ENCODE measurements around the gene FOLR2. TPM values are rescaled to one million over a fixed set of nuclear protein-coding genes. Genes with fewer than 3 reads are reported as not detected.

Gene FOLR2
- total RNA-seq, 1 experiment from 2014 or later, result not detected

DNA sequence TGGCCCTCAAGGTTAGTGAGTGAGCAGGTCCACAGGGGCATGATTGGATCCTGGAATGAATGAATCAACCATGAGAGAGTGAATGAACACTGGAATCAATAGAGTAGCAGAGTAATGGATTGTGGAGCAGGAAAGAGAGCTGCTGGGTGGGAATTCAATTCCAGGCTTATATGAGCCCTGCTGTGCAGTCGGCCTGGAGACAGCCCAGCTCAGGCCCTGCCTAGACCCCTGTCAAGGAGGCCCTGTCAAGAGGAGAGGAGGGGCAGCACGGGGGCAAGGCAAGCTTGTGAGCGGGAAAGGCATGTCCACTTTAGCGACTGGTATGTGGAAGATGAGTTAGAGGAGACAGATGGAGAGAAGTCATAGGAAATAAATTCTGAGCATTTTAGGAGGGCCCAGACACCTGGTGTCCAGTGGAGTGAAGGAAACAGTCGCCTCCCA lies 25.9 kb upstream of the FOLR2 start:
- Histone ChIP-seq H3K36me3 (ENCODE audit: control insufficient read depth in 1 of 2, insufficient read depth in 2 of 2, low read length in 2 of 2) (no peaks in the 10 kb centered on the region), H3K4me1 (ENCODE audit: control insufficient read depth in 1 of 2, insufficient read depth in 2 of 2, low read length in 2 of 2) (peaks cover 13 to 20% of the 10 kb centered on the region in 2 experiments), H3K27ac (ENCODE audit: low read depth, low read length) (no peak overlapping the region), H3K4me3 (replicated peaks in 1 of 2; ENCODE audit: low read depth in 1 of 2, low read length in 2 of 2) (no peak overlapping the region), H3K27me3 (ENCODE audit: insufficient read depth, low read length) (no peaks in the 10 kb centered on the region), H3K9me2 (ENCODE audit: insufficient read depth) (no peaks in the 10 kb centered on the region), H2AFZ (ENCODE audit: low read depth, low read length, poor library complexity, severe bottlenecking) (no peak overlapping the region), H3K79me2 (ENCODE audit: insufficient read depth, low read length) (no peaks in the 10 kb centered on the region), H3K9me3 (ENCODE audit: control insufficient read depth in 1 of 2, insufficient read depth in 1 of 2, low read depth in 1 of 2, low read length in 2 of 2) (no peaks in the 10 kb centered on the region), H3K9ac (ENCODE audit: low read length) (no peak overlapping the region), H4K20me1 (ENCODE audit: insufficient read depth) (no peaks in the 10 kb centered on the region), H3K4me2 (ENCODE audit: low read length) (no peak overlapping the region)
- POLR2A ChIA-PET, result no interaction called here
- no peak for ATAC-seq
- RAD21 ChIA-PET (ENCODE audit: low non-redundant PET in 1 of 2, low total read pairs in 2 of 2, uncharacterized antibody in 2 of 2, unreplicated experiment in 2 of 2), result no interaction called here
- intact Hi-C loops (cut with micrococcal nuclease), result no loop called here
- CTCF ChIA-PET, result no interaction called here
- DNase-seq (ENCODE audit: low read depth, low spot score), result no peak
- TF ChIP-seq ELF1 (IDR thresholded peaks at IDR 0.05; ENCODE audit: borderline replicate concordance, low read depth), result no peak
- TF ChIP-seq RAD21 (IDR thresholded peaks at IDR 0.05; ENCODE audit: low read depth), result no peak
- TF ChIP-seq, protein P1, sequence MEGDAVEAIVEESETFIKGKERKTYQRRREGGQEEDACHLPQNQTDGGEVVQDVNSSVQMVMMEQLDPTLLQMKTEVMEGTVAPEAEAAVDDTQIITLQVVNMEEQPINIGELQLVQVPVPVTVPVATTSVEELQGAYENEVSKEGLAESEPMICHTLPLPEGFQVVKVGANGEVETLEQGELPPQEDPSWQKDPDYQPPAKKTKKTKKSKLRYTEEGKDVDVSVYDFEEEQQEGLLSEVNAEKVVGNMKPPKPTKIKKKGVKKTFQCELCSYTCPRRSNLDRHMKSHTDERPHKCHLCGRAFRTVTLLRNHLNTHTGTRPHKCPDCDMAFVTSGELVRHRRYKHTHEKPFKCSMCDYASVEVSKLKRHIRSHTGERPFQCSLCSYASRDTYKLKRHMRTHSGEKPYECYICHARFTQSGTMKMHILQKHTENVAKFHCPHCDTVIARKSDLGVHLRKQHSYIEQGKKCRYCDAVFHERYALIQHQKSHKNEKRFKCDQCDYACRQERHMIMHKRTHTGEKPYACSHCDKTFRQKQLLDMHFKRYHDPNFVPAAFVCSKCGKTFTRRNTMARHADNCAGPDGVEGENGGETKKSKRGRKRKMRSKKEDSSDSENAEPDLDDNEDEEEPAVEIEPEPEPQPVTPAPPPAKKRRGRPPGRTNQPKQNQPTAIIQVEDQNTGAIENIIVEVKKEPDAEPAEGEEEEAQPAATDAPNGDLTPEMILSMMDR (IDR thresholded peaks at IDR 0.05 in 2 of 3, conservative IDR thresholded peaks at IDR 0.05 in 1 of 3; ENCODE audit: borderline replicate concordance in 1 of 3, insufficient read depth in 1 of 3, low read depth in 2 of 3, low read length in 2 of 3), result no peak
- TF ChIP-seq EZH2 (IDR thresholded peaks at IDR 0.05), result no peak
- TF ChIP-seq ZFX (IDR thresholded peaks at IDR 0.05), result no peak
- TF ChIP-seq JUND (IDR thresholded peaks at IDR 0.05), result no peak
- TF ChIP-seq, protein P2, sequence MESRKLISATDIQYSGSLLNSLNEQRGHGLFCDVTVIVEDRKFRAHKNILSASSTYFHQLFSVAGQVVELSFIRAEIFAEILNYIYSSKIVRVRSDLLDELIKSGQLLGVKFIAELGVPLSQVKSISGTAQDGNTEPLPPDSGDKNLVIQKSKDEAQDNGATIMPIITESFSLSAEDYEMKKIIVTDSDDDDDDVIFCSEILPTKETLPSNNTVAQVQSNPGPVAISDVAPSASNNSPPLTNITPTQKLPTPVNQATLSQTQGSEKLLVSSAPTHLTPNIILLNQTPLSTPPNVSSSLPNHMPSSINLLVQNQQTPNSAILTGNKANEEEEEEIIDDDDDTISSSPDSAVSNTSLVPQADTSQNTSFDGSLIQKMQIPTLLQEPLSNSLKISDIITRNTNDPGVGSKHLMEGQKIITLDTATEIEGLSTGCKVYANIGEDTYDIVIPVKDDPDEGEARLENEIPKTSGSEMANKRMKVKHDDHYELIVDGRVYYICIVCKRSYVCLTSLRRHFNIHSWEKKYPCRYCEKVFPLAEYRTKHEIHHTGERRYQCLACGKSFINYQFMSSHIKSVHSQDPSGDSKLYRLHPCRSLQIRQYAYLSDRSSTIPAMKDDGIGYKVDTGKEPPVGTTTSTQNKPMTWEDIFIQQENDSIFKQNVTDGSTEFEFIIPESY (IDR thresholded peaks at IDR 0.05; ENCODE audit: extremely low read depth, insufficient replicate concordance, low read length), result no peak
- no peak for TF ChIP-seq TCF7L2 (IDR thresholded peaks at IDR 0.05; ENCODE audit: borderline replicate concordance, extremely low read depth, insufficient read depth, insufficient read length)
- TF ChIP-seq, protein P3, sequence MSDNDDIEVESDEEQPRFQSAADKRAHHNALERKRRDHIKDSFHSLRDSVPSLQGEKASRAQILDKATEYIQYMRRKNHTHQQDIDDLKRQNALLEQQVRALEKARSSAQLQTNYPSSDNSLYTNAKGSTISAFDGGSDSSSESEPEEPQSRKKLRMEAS (IDR thresholded peaks at IDR 0.05), result no peak
- TF ChIP-seq SRF (IDR thresholded peaks at IDR 0.05; ENCODE audit: low read depth), result no peak
- TF ChIP-seq FOSL1 (IDR thresholded peaks at IDR 0.05; ENCODE audit: low read depth), result no peak
- TF ChIP-seq, protein P4, sequence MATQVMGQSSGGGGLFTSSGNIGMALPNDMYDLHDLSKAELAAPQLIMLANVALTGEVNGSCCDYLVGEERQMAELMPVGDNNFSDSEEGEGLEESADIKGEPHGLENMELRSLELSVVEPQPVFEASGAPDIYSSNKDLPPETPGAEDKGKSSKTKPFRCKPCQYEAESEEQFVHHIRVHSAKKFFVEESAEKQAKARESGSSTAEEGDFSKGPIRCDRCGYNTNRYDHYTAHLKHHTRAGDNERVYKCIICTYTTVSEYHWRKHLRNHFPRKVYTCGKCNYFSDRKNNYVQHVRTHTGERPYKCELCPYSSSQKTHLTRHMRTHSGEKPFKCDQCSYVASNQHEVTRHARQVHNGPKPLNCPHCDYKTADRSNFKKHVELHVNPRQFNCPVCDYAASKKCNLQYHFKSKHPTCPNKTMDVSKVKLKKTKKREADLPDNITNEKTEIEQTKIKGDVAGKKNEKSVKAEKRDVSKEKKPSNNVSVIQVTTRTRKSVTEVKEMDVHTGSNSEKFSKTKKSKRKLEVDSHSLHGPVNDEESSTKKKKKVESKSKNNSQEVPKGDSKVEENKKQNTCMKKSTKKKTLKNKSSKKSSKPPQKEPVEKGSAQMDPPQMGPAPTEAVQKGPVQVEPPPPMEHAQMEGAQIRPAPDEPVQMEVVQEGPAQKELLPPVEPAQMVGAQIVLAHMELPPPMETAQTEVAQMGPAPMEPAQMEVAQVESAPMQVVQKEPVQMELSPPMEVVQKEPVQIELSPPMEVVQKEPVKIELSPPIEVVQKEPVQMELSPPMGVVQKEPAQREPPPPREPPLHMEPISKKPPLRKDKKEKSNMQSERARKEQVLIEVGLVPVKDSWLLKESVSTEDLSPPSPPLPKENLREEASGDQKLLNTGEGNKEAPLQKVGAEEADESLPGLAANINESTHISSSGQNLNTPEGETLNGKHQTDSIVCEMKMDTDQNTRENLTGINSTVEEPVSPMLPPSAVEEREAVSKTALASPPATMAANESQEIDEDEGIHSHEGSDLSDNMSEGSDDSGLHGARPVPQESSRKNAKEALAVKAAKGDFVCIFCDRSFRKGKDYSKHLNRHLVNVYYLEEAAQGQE (IDR thresholded peaks at IDR 0.05; ENCODE audit: low read depth), result no peak
- TF ChIP-seq YY1 (IDR thresholded peaks at IDR 0.05; ENCODE audit: extremely low read depth, insufficient replicate concordance, low read depth, low read length), result no peak
- TF ChIP-seq ZNF274 (IDR thresholded peaks at IDR 0.05; ENCODE audit: low read depth, low read length), result no peak
- no peak for TF ChIP-seq POLR2A (IDR thresholded peaks at IDR 0.05; ENCODE audit: borderline replicate concordance, extremely low read depth, insufficient read depth, insufficient read length)
- TF ChIP-seq POLR2AphosphoS5 (IDR thresholded peaks at IDR 0.05; ENCODE audit: low read depth, low read length), result no peak
- BruUV-seq (replicated peaks), result no TSS peak
